ENCODE data around the gene HS3ST5. TPM values are rescaled to one million over a fixed set of nuclear protein-coding genes. Genes with fewer than 3 reads are reported as not detected.

The HS3ST5 gene
- total RNA-seq, 1 experiment from 2014 or later, result 0.29 TPM

- intact Hi-C loops (cut with micrococcal nuclease; ENCODE audit: unreplicated experiment), result no loop called here
- Mint-ChIP-seq H3K36me3 (ENCODE audit: insufficient read depth, unreplicated experiment) (no peaks in the 10 kb centered on the region), H3K4me1 (ENCODE audit: low read depth, unreplicated experiment) (no peaks in the 10 kb centered on the region), H3K4me3 (ENCODE audit: unreplicated experiment) (no peak overlapping the region), H3K27ac (ENCODE audit: unreplicated experiment) (no peak overlapping the region), H3K9me3 (ENCODE audit: unreplicated experiment) (no peaks in the 10 kb centered on the region), H3K27me3 (ENCODE audit: insufficient read depth, unreplicated experiment) (peaks cover 3% of the 10 kb centered on the region)
- POLR2A ChIA-PET, result no interaction called here
- no peak overlapping the region for H3K4me3 ChIP-seq (ENCODE audit: low read depth, low read length)
- TF ChIP-seq CTCF (IDR thresholded peaks at IDR 0.05; ENCODE audit: insufficient read depth in 1 of 2, low read depth in 1 of 2, low read length in 1 of 2, severe bottlenecking in 1 of 2, unreplicated experiment in 1 of 2), result no peak
- no peak for DNase-seq
- H3K27me3 ChIP-seq (replicated peaks; ENCODE audit: control insufficient read depth, insufficient read depth, low read length), result no peaks in the 10 kb centered on the region
- H3K9me3 ChIP-seq, result no peaks in the 10 kb centered on the region
- BruUV-seq (replicated peaks), result no TSS peak
- H3K4me1 ChIP-seq, result no peaks in the 10 kb centered on the region
- H3K36me3 ChIP-seq (ENCODE audit: control insufficient read depth, insufficient read depth, low read length), result no peaks in the 10 kb centered on the region
- CTCF ChIA-PET, result no interaction called here
Measured at GRCh38 chr6:114312931-114313330, 29.9 kb downstream of the HS3ST5 start.

- Mint-ChIP-seq H3K27ac (ENCODE audit: unreplicated experiment) (no peak overlapping the region), H3K27me3 (ENCODE audit: insufficient read depth, unreplicated experiment) (no peaks in the 10 kb centered on the region), H3K4me3 (ENCODE audit: unreplicated experiment) (no peak overlapping the region), H3K9me3 (ENCODE audit: unreplicated experiment) (no peaks in the 10 kb centered on the region), H3K4me1 (ENCODE audit: low read depth, unreplicated experiment) (no peaks in the 10 kb centered on the region), H3K36me3 (ENCODE audit: insufficient read depth, unreplicated experiment) (no peaks in the 10 kb centered on the region)
- no peak overlapping the region for H3K4me3 ChIP-seq (ENCODE audit: low read depth, low read length)
- H3K36me3 ChIP-seq (ENCODE audit: control insufficient read depth, insufficient read depth, low read length), result no peaks in the 10 kb centered on the region
- H3K9me3 ChIP-seq, result no peaks in the 10 kb centered on the region
- CTCF ChIA-PET, result interaction anchor here (0.6 kb wide), 1 partner anchor 185 kb away, joined by 3 read pairs; no protein-coding TSS in a partner anchor
- BruUV-seq (replicated peaks), result no TSS peak
- DNase-seq, result no peak
- intact Hi-C loops (cut with micrococcal nuclease; ENCODE audit: unreplicated experiment), result no loop called here
- no peaks in the 10 kb centered on the region for H3K27me3 ChIP-seq (replicated peaks; ENCODE audit: control insufficient read depth, insufficient read depth, low read length)
- no peaks in the 10 kb centered on the region for H3K4me1 ChIP-seq
- POLR2A ChIA-PET, result no interaction called here
- TF ChIP-seq CTCF (IDR thresholded peaks at IDR 0.05; ENCODE audit: insufficient read depth in 1 of 2, low read depth in 1 of 2, low read length in 1 of 2, severe bottlenecking in 1 of 2, unreplicated experiment in 1 of 2), result no peak
Measured at GRCh38 chr6:114310053-114310452, 32.8 kb downstream of the HS3ST5 start.

- TF ChIP-seq CTCF (IDR thresholded peaks at IDR 0.05; ENCODE audit: insufficient read depth in 1 of 2, low read depth in 1 of 2, low read length in 1 of 2, severe bottlenecking in 1 of 2, unreplicated experiment in 1 of 2), result peak; percentile 44 to 52
Measured at GRCh38 chr6:114304304-114304887, 38.4 kb downstream of the HS3ST5 start.

More at GRCh38 chr6:114304304-114304887, 38.4 kb downstream of the HS3ST5 start:
- Mint-ChIP-seq H3K36me3 (ENCODE audit: insufficient read depth, unreplicated experiment) (no peaks in the 10 kb centered on the region), H3K9me3 (ENCODE audit: unreplicated experiment) (peaks cover 4% of the 10 kb centered on the region), H3K27ac (ENCODE audit: unreplicated experiment) (no peak overlapping the region), H3K27me3 (ENCODE audit: insufficient read depth, unreplicated experiment) (no peaks in the 10 kb centered on the region), H3K4me3 (ENCODE audit: unreplicated experiment) (no peak overlapping the region), H3K4me1 (ENCODE audit: low read depth, unreplicated experiment) (no peaks in the 10 kb centered on the region)
- ChIA-PET POLR2A (interaction anchor here (0.6 kb wide), 1 partner anchor 109 kb away, joined by 3 read pairs; no protein-coding TSS in a partner anchor), CTCF (interaction anchor here (0.6 to 1.4 kb wide), 6 partner anchors 109 to 324 kb away, joined by 3 to 21 read pairs (median 8); no protein-coding TSS in a partner anchor)
- Histone ChIP-seq H3K27me3 (replicated peaks; ENCODE audit: control insufficient read depth, insufficient read depth, low read length) (no peaks in the 10 kb centered on the region), H3K9me3 (no peaks in the 10 kb centered on the region), H3K4me3 (ENCODE audit: low read depth, low read length) (no peak overlapping the region), H3K4me1 (no peaks in the 10 kb centered on the region), H3K36me3 (ENCODE audit: control insufficient read depth, insufficient read depth, low read length) (no peaks in the 10 kb centered on the region)
- intact Hi-C loops (cut with micrococcal nuclease; ENCODE audit: unreplicated experiment), result loop anchor here (1.0 to 10.0 kb wide), 4 partner anchors 110 to 309 kb away; no protein-coding TSS in a partner anchor
- BruUV-seq (replicated peaks), result no TSS peak
- DNase-seq, result peak in 1 of 2 experiments; percentile 10
